Measurements from ENCODE around the gene RAPGEF5. TPM values are rescaled to one million over a fixed set of nuclear protein-coding genes. Genes with fewer than 3 reads are reported as not detected.

The RAPGEF5 gene
- total RNA-seq, 1 experiment from 2014 or later, result 13.3 TPM

DNA sequence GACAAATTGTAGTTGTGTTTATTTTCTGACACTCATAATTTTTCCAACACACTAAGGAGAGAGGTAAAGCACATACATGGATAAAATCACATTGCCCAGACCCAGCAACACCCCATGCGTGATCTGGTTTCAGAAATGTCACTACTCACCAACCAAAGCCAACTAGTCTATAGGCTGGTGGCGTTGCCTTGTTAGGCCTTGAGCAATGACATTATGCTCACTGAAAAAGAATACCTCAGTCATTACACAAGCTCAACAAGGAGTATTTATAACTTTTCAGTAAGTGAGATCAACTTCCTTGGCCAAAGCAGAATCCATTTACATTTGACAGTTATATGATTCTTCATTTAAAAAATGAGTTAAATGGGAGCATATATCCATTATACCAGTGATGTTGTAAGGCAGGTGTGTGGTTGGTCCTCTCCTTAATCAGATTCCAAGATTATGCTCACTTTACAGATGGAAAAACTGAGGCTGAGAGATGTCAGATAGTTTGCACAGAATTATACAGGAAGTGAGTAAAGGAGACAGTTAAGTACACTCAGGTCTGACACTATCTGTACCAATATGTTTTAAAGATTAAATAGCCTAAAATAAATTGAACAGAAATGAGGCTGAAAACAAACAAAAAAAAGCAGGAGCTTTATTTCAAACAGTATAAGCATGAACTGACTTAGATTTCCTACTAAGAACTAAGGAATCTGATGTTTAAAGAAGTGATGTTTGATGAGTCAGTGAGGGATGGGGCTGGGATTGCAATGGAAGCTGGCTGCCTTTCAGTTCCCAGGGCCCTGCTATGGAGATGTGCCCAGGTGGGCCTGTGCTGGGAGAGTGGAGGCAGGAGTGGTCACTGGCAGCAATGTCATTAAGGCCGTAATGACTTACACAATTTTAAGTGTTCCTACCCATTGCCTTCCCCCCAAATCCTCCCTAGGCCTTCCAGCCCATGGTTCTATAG is 118.3 kb downstream of the RAPGEF5 start:
- no peak overlapping the region for H3K4ac ChIP-seq (ENCODE audit: low read depth, low read length)
- H3K14ac ChIP-seq (ENCODE audit: insufficient read depth, low read length), result no peak overlapping the region
- no peak overlapping the region for H4K91ac ChIP-seq (ENCODE audit: insufficient read length, low read depth, low read length)
- no peaks in the 10 kb centered on the region for H3K4me1 ChIP-seq (ENCODE audit: insufficient read depth, low read length)
- no peak overlapping the region for H3K4me3 Mint-ChIP-seq
- no peak overlapping the region for H3K4me2 ChIP-seq (ENCODE audit: insufficient read depth, insufficient read length, low read length)
- H3K9me3 ChIP-seq (ENCODE audit: control insufficient read depth, low read depth, low read length), result no peaks in the 10 kb centered on the region
- no peaks in the 10 kb centered on the region for H3K27me3 Mint-ChIP-seq (ENCODE audit: low read depth)
- H3K27ac Mint-ChIP-seq, result no peak overlapping the region
- no CpG with 5 or more reads among the region's 3 CpGs for WGBS (ENCODE audit: extremely low coverage, insufficient read length, low lambda C conversion rate)
- TF ChIP-seq, protein P1, sequence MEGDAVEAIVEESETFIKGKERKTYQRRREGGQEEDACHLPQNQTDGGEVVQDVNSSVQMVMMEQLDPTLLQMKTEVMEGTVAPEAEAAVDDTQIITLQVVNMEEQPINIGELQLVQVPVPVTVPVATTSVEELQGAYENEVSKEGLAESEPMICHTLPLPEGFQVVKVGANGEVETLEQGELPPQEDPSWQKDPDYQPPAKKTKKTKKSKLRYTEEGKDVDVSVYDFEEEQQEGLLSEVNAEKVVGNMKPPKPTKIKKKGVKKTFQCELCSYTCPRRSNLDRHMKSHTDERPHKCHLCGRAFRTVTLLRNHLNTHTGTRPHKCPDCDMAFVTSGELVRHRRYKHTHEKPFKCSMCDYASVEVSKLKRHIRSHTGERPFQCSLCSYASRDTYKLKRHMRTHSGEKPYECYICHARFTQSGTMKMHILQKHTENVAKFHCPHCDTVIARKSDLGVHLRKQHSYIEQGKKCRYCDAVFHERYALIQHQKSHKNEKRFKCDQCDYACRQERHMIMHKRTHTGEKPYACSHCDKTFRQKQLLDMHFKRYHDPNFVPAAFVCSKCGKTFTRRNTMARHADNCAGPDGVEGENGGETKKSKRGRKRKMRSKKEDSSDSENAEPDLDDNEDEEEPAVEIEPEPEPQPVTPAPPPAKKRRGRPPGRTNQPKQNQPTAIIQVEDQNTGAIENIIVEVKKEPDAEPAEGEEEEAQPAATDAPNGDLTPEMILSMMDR (conservative IDR thresholded peaks at IDR 0.05), result no peak
- H3K9ac ChIP-seq (ENCODE audit: extremely low read depth, insufficient read length, low read length), result no peak overlapping the region
- no peak overlapping the region for H2BK15ac ChIP-seq (ENCODE audit: low read depth, low read length)
- H4K8ac ChIP-seq (replicated peaks; ENCODE audit: insufficient read length, low read depth, low read length), result no peak overlapping the region
- no peaks in the 10 kb centered on the region; a peak in 1 of 7 replicates for H3K36me3 Mint-ChIP-seq (ENCODE audit: insufficient read depth in 1 of 3, low read depth in 3 of 3)
- H3K27ac ChIP-seq (ENCODE audit: insufficient read length, low read depth, low read length), result no peak overlapping the region
- H2BK12ac ChIP-seq (ENCODE audit: insufficient read length, low read depth, low read length), result no peak overlapping the region
- DNase-seq, result no peak
- no peak overlapping the region for H3K56ac ChIP-seq (ENCODE audit: insufficient read length, low read depth, low read length)
- no peaks in the 10 kb centered on the region for H3K27me3 ChIP-seq (ENCODE audit: insufficient read depth, low read length)
- H2BK120ac ChIP-seq (ENCODE audit: low read depth, low read length, poor library complexity, severe bottlenecking), result no peak overlapping the region
- H3K9me3 Mint-ChIP-seq, result no peaks in the 10 kb centered on the region
- no peak overlapping the region for H2BK5ac ChIP-seq (ENCODE audit: insufficient read length, low read length)
- H3K18ac ChIP-seq (ENCODE audit: insufficient read length, low read depth, low read length), result no peak overlapping the region
- no peaks in the 10 kb centered on the region for H3K79me1 ChIP-seq (ENCODE audit: insufficient read depth, low read depth, low read length, poor library complexity, severe bottlenecking)
- no peak overlapping the region for H3T11ph ChIP-seq (ENCODE audit: low read length)
- no peak overlapping the region for H2BK20ac ChIP-seq (ENCODE audit: low read depth, low read length, poor library complexity, severe bottlenecking)
- no peak overlapping the region for H2AK5ac ChIP-seq (ENCODE audit: insufficient read length, low read length)
- peaks cover 10 to 15% of the 10 kb centered on the region in 2 experiments for H3K4me1 Mint-ChIP-seq
- H3K79me2 ChIP-seq (ENCODE audit: insufficient read depth, low read length), result no peaks in the 10 kb centered on the region
- H4K5ac ChIP-seq (ENCODE audit: insufficient read length, low read depth, low read length), result no peak overlapping the region
- no peaks in the 10 kb centered on the region for H4K20me1 ChIP-seq (ENCODE audit: control insufficient read depth, insufficient read depth, insufficient read length)
- H3K23me2 ChIP-seq (ENCODE audit: insufficient read length, low read depth, low read length, poor library complexity, severe bottlenecking), result no peaks in the 10 kb centered on the region
- H3K23ac ChIP-seq (ENCODE audit: insufficient read length, low read depth, low read length), result no peak overlapping the region
- H2AFZ ChIP-seq (ENCODE audit: low read length), result no peak overlapping the region

All from H9 (cell line).